ENCODE measurements around the gene DTX1.

Gene DTX1

DNA sequence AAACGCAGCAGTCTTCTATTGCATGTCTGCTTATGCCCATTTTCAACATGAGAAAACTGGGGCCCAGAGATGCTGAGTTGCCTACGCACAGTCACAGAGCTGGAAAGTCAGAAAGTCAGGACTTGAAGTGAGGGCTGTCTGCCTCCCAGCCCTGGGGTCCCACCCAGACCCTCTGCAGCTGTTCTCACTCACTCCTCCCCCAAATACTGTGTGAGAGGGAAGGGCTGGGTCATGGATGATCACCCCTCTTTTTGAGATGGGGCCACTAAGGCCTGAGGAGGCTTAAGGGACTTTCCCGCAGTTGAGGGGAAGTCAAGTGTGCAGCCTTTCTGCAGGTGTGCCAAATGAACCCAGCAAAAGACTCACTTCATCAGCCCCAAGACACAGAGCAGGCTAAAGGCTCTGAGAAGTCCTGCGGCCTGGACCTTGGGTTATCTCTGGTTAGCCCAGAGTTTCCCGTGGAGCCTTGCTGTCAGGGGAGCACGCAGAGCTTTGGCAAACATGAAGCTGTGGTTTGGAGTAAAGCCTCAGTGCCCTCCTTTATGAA, 18.7 kb downstream of the DTX1 start:
- H3K27ac Mint-ChIP-seq: peak overlapping the region; percentile 48
- H3K36me3 Mint-ChIP-seq: no peaks in the 10 kb centered on the region
- DNase-seq (ENCODE audit: low spot score in 2 of 2): no peak
- ATAC-seq: peak; percentile 51
- H3K9me3 Mint-ChIP-seq: no peaks in the 10 kb centered on the region
- H3K4me3 Mint-ChIP-seq: peak overlapping the region; percentile 25
- H3K4me1 Mint-ChIP-seq: peaks cover 49% of the 10 kb centered on the region

DNA sequence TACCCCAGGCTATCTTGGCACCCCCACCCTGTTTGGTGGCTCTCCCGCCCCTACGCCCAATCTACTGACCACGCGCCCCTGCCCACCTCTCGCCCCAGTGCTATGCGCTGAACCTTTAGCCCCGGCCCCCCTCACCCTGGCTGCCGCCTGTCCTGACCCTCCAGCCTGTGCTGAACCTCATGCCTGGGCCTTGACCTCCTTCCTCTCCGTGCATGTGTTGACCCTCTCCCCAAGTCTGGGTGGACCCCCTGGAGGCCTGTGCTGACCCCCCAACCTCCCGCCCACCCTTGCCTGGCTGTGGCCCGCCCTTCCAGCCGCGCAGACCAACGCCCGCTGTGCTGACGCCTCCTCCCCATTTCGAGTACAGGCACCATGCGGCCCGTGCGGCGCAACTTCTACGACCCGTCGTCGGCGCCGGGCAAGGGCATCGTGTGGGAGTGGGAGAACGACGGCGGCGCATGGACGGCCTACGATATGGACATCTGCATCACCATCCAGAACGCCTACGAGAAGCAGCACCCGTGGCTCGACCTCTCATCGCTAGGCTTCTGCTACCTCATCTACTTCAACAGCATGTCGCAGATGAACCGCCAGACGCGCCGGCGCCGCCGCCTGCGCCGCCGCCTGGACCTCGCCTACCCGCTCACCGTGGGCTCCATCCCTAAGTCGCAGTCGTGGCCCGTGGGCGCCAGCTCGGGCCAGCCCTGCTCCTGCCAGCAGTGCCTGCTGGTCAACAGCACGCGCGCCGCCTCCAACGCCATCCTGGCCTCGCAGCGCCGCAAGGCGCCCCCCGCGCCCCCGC, 20.7 kb downstream of the DTX1 start:
- Mint-ChIP-seq H3K4me1 (peaks cover 41% of the 10 kb centered on the region), H3K4me3 (no peak overlapping the region), H3K36me3 (no peaks in the 10 kb centered on the region), H3K27ac (no peak overlapping the region), H3K9me3 (no peaks in the 10 kb centered on the region)
- no peak for DNase-seq (ENCODE audit: low spot score in 2 of 2)
- no peak for ATAC-seq

DNA sequence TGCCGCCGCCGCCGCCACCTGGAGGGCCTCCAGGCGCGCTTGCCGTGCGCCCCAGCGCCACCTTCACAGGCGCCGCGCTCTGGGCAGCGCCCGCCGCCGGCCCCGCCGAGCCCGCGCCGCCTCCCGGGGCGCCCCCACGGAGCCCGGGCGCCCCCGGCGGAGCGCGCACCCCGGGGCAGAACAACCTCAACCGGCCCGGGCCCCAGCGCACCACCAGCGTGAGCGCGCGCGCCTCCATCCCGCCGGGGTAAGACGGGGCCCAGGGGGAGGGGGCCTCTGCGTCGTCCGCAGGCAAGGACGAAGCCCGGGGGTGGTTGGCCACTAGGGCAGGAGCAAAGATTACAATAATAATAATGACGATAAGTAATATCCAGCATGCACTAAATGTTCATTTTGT, 21.3 kb downstream of the DTX1 start:
- H3K9me3 Mint-ChIP-seq: no peaks in the 10 kb centered on the region
- DNase-seq (ENCODE audit: low spot score in 2 of 2): no peak
- H3K36me3 Mint-ChIP-seq: no peaks in the 10 kb centered on the region
- H3K27ac Mint-ChIP-seq: no peak overlapping the region
- H3K4me1 Mint-ChIP-seq: peaks cover 41% of the 10 kb centered on the region
- no peak overlapping the region for H3K4me3 Mint-ChIP-seq
- ATAC-seq: no peak

DNA sequence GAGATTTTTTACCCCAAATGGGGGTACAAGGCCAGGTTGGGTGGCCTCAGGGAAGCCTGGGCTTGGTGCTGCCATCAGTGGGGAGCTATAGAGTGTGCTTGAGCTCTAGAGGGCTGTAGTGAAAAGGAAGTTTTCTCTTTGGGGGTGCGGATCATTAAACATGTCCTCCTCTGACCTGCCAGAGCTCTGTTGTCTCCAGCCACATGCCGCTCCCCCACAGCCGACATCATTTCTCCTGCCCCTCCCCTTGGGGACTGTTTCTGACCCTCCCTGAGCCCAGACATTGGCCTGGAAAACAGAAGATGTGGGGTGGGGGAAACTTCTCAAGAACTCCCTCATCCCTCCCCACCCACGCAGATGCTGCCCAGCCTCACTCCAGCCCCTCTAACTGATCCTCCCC, 25.3 kb downstream of the DTX1 start:
- Mint-ChIP-seq H3K4me1 (peaks cover 50% of the 10 kb centered on the region), H3K4me3 (no peak overlapping the region), H3K9me3 (no peaks in the 10 kb centered on the region), H3K27ac (peak overlapping the region; percentile 30), H3K36me3 (no peaks in the 10 kb centered on the region)
- ATAC-seq (no peak), DNase-seq (ENCODE audit: low spot score in 2 of 2) (no peak)

DNA sequence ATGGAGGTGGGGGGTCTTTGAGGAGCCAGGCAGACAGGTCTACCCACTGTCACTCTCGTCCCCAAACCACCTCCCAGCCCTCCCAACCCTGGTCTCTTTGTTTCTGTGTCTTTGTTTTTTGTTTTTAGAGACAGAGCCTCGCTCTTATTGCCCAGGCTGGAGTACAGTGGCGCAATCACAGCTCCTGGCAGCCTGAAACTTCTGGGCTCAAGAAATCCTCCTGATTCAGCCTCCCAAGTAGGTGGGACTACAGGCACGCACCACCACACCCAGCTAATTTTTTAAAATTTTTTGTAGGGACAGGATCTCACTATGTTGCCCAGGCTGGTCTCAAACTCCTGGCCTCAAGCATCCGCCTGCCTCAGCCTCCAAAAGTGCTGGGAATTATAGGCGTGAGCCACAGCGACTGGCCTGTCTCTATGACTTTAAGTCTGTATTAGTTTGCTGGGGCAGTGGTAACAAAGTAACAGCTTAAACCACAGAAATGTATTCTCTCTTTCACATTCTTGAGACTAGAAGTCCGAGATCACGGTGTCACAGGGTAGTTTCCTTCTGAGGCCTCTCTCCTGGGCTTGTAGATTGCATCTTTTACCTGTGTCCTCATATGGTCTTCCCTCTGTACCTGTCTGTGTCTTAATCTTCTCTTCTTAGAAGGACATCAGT, 26.1 kb downstream of the DTX1 start:
- Mint-ChIP-seq H3K4me1 (peaks cover 57% of the 10 kb centered on the region), H3K36me3 (no peaks in the 10 kb centered on the region), H3K27ac (peak overlapping the region; percentile 57), H3K4me3 (no peak overlapping the region), H3K9me3 (no peaks in the 10 kb centered on the region)
- DNase-seq (ENCODE audit: low spot score in 2 of 2) (no peak), ATAC-seq (peak; percentile 25)

DNA sequence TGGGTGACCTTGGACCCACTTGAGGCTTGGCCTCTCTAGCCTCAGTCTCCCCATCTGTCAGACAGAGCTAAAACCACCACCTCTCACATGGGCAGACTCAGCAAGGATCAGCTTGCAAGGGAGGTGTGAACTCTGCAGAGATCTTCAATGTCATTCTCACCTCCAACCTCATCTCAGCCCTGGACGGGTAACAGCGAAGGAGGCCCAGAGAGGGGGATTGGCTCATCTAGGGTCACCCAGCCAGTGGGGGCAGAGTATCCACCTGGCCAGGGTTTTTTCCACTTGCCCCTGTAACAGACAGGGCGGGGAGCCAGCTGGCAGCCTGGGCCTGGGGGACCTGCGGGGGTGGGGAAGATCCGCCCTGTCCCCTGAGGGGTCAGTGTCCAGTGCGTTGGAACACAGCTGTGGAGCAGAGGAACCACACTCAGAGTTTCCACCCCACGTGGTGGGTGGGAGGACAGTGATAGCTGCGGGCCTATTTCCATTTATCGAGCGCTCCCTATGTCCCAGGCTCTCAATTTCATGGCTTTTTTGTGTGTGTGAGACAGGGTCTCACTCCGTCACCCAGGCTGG, 27.4 kb downstream of the DTX1 start:
- ATAC-seq (peak; percentile 31), DNase-seq (ENCODE audit: low spot score in 2 of 2) (no peak)
- no peaks in the 10 kb centered on the region for H3K9me3 Mint-ChIP-seq
- peak overlapping the region; percentile 35 for H3K27ac Mint-ChIP-seq
- no peak overlapping the region for H3K4me3 Mint-ChIP-seq
- H3K36me3 Mint-ChIP-seq: no peaks in the 10 kb centered on the region
- peaks cover 70% of the 10 kb centered on the region for H3K4me1 Mint-ChIP-seq

DNA sequence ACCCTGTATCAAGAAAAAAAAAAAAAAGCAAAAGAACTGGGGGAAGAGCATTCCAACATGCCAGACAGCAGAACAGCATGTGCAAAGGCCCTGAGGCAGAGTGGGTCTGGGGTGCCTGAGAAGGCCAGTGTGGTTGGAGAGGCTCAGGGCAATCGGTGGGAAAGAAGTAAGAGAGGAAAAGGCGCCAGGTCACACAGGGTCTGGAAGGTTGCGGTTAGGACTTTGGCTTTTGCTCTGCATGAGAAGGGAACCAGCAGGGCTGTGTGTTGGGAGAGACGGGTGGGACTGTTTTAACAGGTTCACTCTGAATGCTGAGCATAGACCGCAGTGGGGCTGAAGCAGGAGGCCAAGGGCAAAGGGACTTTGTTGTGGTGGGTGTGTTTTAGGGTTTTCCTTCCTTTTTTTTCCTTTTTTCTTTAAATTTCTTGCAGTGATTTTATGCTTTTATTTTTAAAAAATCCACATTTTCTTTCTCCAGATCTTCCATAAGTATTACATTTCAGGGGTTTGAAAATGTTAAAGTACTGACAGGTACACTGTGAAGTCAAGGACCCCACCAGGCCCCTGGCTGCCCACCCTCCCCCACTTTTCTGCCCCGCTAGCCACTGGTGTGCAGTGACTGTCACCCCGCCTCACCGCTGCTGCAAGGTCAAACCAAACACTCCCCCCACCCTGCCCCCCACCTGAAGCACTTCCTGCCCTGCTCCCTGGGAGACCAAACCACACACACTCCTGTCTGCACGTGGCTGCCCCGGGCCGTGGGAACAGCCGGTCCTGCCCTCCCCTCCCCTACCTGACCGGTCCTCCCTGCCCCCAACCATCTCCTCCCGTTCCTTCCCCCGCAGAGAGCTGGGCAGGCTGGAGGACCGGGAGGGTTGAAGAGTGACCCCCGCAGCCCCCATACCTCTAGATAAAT, 30.0 kb downstream of the DTX1 start:
- H3K36me3 Mint-ChIP-seq: no peaks in the 10 kb centered on the region
- DNase-seq (ENCODE audit: low spot score in 2 of 2) (no peak), ATAC-seq (no peak)
- H3K9me3 Mint-ChIP-seq: no peaks in the 10 kb centered on the region
- H3K27ac Mint-ChIP-seq: peak overlapping the region; percentile 97
- H3K4me1 Mint-ChIP-seq: peaks cover 91% of the 10 kb centered on the region
- peak overlapping the region; percentile 64 for H3K4me3 Mint-ChIP-seq

DNA sequence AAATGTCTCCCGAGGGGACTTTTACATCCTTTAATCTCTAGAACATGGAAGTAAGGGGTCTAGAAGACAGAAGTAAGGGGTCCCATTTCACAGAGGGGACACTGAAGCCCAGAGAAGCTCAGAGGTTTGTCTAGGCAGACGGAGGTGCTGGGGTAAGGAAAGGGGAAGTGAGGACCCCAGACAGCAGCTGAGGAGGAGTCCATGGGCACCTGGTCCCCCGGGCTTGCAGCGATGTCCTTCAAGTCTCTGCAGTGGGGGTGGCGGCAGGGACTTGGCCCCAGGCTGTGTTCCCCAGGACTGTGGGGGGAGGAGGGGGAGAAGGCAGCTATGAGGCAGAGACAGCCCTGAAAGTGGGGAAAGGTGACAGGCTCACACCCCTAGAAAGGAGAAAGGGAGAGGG, 30.7 kb downstream of the DTX1 start:
- no peaks in the 10 kb centered on the region for H3K9me3 Mint-ChIP-seq
- H3K4me1 Mint-ChIP-seq: peaks cover 92% of the 10 kb centered on the region
- H3K36me3 Mint-ChIP-seq: no peaks in the 10 kb centered on the region
- ATAC-seq: no peak
- peak overlapping the region; percentile 97 for H3K27ac Mint-ChIP-seq
- no peak for DNase-seq (ENCODE audit: low spot score in 2 of 2)
- peak overlapping the region; percentile 64 for H3K4me3 Mint-ChIP-seq

DNA sequence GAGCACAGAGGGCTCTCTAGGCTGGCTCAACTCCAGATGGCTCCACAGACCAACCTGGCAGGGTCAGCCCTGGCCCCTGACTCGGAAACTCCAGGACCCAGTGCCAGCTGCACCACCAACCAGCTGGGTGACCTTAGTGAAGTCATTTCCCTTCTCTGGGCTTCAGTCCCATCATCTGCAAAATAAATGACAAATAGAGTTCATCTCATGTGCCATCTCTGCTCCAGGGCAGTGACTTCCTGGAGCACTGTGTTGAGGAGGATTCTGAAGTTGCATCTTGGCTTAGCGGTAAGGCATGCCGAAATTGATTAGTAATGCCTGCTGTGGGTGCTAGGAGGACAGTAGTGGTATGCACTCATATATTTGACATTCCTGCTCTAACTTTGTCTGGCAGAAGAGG, 31.5 kb downstream of the DTX1 start:
- no peaks in the 10 kb centered on the region for H3K36me3 Mint-ChIP-seq
- peak overlapping the region; percentile 97 for H3K27ac Mint-ChIP-seq
- peaks cover 97% of the 10 kb centered on the region for H3K4me1 Mint-ChIP-seq
- peak overlapping the region; percentile 64 for H3K4me3 Mint-ChIP-seq
- no peak for DNase-seq (ENCODE audit: low spot score in 2 of 2)
- no peak for ATAC-seq
- H3K9me3 Mint-ChIP-seq: no peaks in the 10 kb centered on the region

DNA sequence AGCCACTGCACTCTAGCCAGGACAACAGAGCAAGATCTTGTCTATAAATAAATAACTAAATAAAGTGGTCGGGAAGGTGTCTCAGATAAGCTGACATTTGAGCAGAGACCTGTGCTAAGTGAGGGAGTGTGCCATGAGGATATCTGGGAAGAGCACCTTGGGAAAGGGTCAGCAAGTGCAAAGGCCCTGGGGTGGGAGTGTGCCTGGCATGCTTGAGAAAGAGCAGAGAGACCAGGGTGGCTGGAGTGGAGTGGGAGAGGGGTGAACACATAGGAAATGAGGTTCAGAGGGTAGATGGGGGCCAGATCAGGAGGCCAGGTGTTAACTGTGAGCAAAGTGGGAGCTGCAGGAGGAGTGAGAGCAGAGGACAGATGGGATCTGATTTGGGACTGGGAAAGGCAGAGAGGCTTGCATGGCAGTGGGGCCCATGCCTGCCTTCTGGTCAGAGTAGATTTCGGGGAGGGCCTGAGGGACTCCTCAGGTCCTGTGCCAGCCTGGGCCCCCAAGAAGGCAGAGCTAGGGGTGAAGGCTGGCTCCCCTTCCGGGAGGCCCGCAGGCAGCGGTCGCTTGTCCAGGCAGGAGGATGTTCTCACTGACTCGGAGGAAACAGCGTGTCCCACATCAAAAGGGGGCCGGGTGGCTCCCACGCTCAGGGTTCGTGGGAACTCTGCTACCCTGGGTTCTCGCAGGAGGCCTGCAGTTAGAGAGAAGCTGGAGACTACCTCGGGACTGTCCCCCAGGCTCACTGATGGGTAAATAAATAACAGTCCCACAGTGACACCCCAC, 32.6 kb downstream of the DTX1 start:
- peaks cover 93% of the 10 kb centered on the region for H3K4me1 Mint-ChIP-seq
- H3K9me3 Mint-ChIP-seq: no peaks in the 10 kb centered on the region
- H3K36me3 Mint-ChIP-seq: no peaks in the 10 kb centered on the region
- H3K4me3 Mint-ChIP-seq: peak overlapping the region; percentile 64
- H3K27ac Mint-ChIP-seq: peak overlapping the region; percentile 97
- DNase-seq (ENCODE audit: low spot score in 2 of 2): peak; percentile 25 to 78
- peak; percentile 75 for ATAC-seq

DNA sequence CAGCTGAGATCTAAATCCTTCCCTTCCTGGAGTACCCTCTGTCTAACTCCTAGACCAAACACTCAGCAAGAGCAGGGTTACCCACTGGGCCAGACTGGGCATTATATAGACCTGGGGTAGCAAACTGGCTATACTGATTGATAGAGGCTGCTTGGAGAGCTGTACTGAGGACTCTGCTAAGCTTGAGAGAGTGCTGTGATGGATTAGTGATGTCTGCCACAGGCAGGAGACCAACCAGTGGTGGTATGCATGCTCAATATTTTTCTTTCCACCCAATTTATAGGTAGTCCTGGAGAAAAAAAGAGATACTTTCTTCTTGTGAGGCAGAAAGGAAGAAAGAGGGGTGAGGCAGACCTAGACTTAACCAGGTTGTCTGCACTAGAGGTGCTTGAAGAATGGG, 33.3 kb downstream of the DTX1 start:
- H3K27ac Mint-ChIP-seq: peak overlapping the region; percentile 97
- ATAC-seq: no peak
- DNase-seq (ENCODE audit: low spot score in 2 of 2): no peak
- peaks cover 89% of the 10 kb centered on the region for H3K4me1 Mint-ChIP-seq
- peak overlapping the region; percentile 64 for H3K4me3 Mint-ChIP-seq
- H3K9me3 Mint-ChIP-seq: no peaks in the 10 kb centered on the region
- no peaks in the 10 kb centered on the region for H3K36me3 Mint-ChIP-seq

DNA sequence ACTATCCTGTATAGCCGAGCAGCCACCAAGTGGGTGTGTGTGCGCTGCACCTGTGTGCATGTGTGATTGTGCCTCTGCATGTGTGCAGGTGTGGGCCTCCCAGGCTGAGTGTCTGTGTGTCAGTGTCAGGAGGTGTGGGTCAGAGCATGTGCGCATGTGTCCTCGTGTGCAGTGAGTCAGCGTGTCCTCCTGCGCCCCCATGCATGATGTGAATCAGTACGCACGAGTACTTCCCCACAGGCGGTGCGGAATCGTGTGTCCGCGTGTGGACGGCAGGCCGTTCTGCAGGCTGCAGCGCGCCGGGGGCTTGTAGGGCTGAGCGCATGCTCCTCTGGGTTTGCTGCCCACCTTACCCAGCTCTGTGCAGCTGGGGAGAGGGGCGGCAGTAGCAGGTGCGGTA, 34.2 kb downstream of the DTX1 start:
- peak overlapping the region; percentile 81 for H3K27ac Mint-ChIP-seq

DNA sequence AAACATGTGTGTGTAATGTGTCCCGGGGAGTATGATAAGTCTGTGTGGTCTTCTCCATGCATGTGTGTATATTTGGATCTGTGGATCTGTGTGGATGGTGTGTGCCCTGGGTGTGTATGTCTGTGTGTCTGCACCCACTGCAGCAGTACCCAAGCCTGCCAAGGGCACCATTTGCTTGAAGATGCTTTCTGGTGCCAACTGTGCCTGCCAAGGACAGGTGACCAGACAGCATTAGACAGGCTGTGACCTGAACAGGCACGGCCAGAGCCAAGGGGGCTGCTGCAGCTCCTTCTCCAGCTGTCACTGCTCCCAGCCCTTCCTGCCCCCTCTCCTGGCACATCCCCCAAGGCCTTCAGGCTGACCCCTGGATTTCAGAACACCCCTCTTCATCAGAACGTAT, 35.0 kb downstream of the DTX1 start:
- DNase-seq (ENCODE audit: low spot score in 2 of 2) (no peak), ATAC-seq (no peak)
- peaks cover 80% of the 10 kb centered on the region for H3K4me1 Mint-ChIP-seq
- peak overlapping the region; percentile 81 for H3K27ac Mint-ChIP-seq
- H3K4me3 Mint-ChIP-seq: no peak overlapping the region
- H3K36me3 Mint-ChIP-seq: peaks cover 8% of the 10 kb centered on the region
- H3K9me3 Mint-ChIP-seq: no peaks in the 10 kb centered on the region

More for the DNA sequence above, 34.2 kb downstream of the DTX1 start:
- Mint-ChIP-seq H3K4me3 (no peak overlapping the region), H3K36me3 (peaks cover under 1% of the 10 kb centered on the region), H3K9me3 (no peaks in the 10 kb centered on the region), H3K4me1 (peaks cover 88% of the 10 kb centered on the region)
- no peak for DNase-seq (ENCODE audit: low spot score in 2 of 2)
- ATAC-seq: no peak

Data from stimulated activated effector memory CD8-positive, alpha-beta T cell treated with anti-CD3 and anti-CD28 coated beads, Interleukin-12 subunit alpha, Interleukin-12 subunit beta, amount 100 ng/mL, for 72 hours (primary cell).